Activated CD4-positive, alpha-beta T cell treated with anti-CD3 and anti-CD28 coated beads for 36 hours (primary cell): ENCODE data around the gene WBP1L. TPM values are rescaled to one million over a fixed set of nuclear protein-coding genes. Genes with fewer than 3 reads are reported as not detected.
A peak's percentile ranks its signal among the peaks of the same experiment; 100 is the strongest.

Source experiments
- ATAC-seq: fragments of 200-7000 bp; cut with Tn5 transposase; one replicate; pipeline ENCODE4 v1.10.0; 2021; ENCODE audit warnings: mild to moderate bottlenecking, moderate library complexity
- CTCF ChIA-PET: fragments of 350-600 bp; sonication (Branson Sonifier 250); formaldehyde crosslinking; loops from one replicate; lab custom pipeline; 2021; ENCODE audit warnings: antibody characterized with exemption; lab: Charles Lee
- POLR2A ChIA-PET: fragments of 350-600 bp; sonication (Branson Sonifier 250); formaldehyde crosslinking; loops from one replicate; lab custom pipeline; 2021; ENCODE audit warnings: antibody characterized with exemption, inconsistent platforms; lab: Charles Lee
- DNase-seq: peaks from one replicate; pipeline ENCODE4 v3.0.0-alpha.2; 2020
- H3K27ac Mint-ChIP-seq: one replicate; pipeline ENCODE4 v1.8.0; 2021; ENCODE audit warnings: mixed read lengths
- H3K27me3 Mint-ChIP-seq: one replicate; pipeline ENCODE4 v1.8.0; 2021; ENCODE audit warnings: mixed read lengths
- H3K36me3 Mint-ChIP-seq: one replicate; pipeline ENCODE4 v1.8.0; 2021; ENCODE audit warnings: low read depth, mixed read lengths
- H3K4me1 Mint-ChIP-seq: one replicate; pipeline ENCODE4 v1.8.0; 2021; ENCODE audit warnings: mixed read lengths
- H3K4me3 Mint-ChIP-seq: one replicate; pipeline ENCODE4 v1.8.0; 2021; ENCODE audit warnings: mild to moderate bottlenecking, moderate library complexity, mixed read lengths
- H3K9me3 Mint-ChIP-seq: one replicate; pipeline ENCODE4 v1.8.0; 2021; ENCODE audit warnings: low read depth, mixed read lengths
- intact Hi-C, 2 experiments: fragments of 100-400 bp; cut with DNase I in 1 of 2; cut with micrococcal nuclease in 1 of 2; formaldehyde crosslinking; loops; one replicate each; pipeline versions ENCODE4 v1.14.2 to v1.15.1; 2022 to 2024; cut with DNase I, micrococcal nuclease
- total RNA-seq, 2 experiments: library from RNA; stranded (reverse); gene quantifications; one replicate each; pipeline ENCODE4 v1.2.3, GENCODE V29; 2021

Gene WBP1L
- total RNA-seq, 2 experiments from 2014 or later = 14.9 to 16.4 TPM

DNA sequence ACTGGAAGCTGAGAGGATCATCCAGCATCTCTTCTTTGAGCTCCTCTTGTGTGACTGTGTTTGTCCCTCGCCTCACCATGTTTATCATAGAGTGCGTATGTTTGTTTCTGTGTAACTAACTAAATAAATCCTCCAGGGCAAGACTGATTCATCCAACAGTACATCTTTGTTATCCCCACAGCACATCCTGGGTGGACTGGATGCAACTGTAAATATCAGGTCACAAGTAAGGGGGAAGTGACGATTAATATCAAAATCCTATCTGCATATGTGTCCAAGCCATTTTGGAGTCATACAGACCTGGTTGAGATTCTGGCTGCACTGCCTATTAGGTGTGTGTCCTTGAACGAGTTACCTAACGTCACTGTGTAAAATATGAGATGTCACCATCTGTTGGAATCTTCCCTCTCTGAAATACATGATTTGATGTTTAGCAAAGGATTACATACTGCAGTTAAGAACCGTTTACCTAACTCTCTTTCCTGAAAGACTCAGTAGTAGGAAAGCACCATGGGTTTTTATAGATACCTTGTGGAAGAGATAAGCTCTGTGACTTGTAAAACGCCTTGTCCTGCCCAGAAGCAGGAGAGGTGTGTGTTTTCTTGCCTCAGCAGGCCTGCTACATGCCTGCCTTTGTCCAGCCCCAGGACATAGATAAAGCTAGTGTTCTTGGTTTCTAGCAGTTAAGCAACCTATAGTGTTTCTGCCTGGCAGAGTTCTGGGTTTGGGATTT is 25.8 kb downstream of the WBP1L start:
- no peak for DNase-seq
- no peak overlapping the region for H3K4me3 Mint-ChIP-seq
- POLR2A ChIA-PET = no interaction called here

DNA sequence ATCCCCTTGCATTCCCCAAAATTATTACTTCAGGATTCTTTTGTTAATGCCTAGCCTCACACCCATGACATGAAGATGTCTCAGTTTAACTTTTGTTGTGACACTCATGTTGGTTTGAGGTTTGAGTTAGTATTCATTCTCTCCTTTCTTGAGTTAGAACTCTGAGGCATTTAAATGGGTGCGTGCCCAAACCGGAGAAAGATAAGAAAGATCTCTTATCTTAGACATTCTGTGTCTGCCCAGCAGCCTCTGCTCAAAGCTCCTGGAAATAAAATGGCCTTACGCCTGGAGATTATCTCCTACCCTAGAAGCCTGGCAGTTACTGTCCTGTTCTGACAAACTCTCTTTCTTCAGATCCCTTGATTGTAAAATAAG is 26.3 kb downstream of the WBP1L start:
- Mint-ChIP-seq H3K4me3 (no peak overlapping the region), H3K4me1 (peaks cover 72% of the 10 kb centered on the region), H3K9me3 (no peaks in the 10 kb centered on the region), H3K27me3 (no peaks in the 10 kb centered on the region), H3K36me3 (peaks cover 11% of the 10 kb centered on the region), H3K27ac (no peak overlapping the region)
- ChIA-PET CTCF (interaction anchor here (0.6 to 1.0 kb wide), 2 partner anchors 9 to 30 kb away, joined by 3 to 5 read pairs; no protein-coding TSS in a partner anchor), POLR2A (no interaction called here)
- DNase-seq = no peak
- intact Hi-C loops = no loop called here
- peak; percentile 19 for ATAC-seq

More for the DNA sequence above, 25.8 kb downstream of the WBP1L start:
- Mint-ChIP-seq H3K36me3 (peaks cover 11% of the 10 kb centered on the region), H3K27ac (no peak overlapping the region), H3K4me1 (peaks cover 70% of the 10 kb centered on the region), H3K9me3 (no peaks in the 10 kb centered on the region), H3K27me3 (no peaks in the 10 kb centered on the region)
- intact Hi-C loops = no loop called here
- CTCF ChIA-PET = interaction anchor here (1.0 kb wide), 1 partner anchor 9 kb away, joined by 5 read pairs; no protein-coding TSS in a partner anchor
- ATAC-seq = no peak

DNA sequence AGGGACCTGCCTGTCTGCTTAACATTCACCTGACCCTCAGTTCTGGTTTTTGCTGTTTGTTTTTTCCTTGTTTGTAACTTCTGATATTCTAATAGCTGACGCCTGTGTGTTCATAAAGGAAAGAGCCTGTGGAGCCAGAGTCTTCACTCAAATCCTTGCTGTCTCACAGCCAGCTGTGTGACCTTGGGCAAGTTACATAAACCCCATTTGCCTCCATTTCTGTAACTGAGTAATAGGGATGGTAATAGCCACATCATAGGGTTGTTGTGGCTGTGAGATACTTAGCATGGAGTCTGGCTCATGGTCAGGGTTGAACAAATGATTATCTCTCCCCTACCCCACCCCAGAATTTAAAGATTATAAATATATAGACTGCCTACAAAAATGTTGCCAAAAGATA is 27.0 kb downstream of the WBP1L start:
- CTCF ChIA-PET = interaction anchor here (0.6 to 1.1 kb wide), 5 partner anchors 9 to 618 kb away, joined by 3 to 4 read pairs (median 3); no protein-coding TSS in a partner anchor
- no peak for DNase-seq
- no peak for ATAC-seq
- POLR2A ChIA-PET = interaction anchor here (0.6 kb wide), 1 partner anchor 11 kb away, joined by 6 read pairs; no protein-coding TSS in a partner anchor
- peaks cover 7% of the 10 kb centered on the region for H3K36me3 Mint-ChIP-seq
- H3K27me3 Mint-ChIP-seq = no peaks in the 10 kb centered on the region
- intact Hi-C loops = no loop called here
- peaks cover 73% of the 10 kb centered on the region for H3K4me1 Mint-ChIP-seq
- no peak overlapping the region for H3K4me3 Mint-ChIP-seq
- no peak overlapping the region for H3K27ac Mint-ChIP-seq
- H3K9me3 Mint-ChIP-seq = no peaks in the 10 kb centered on the region

DNA sequence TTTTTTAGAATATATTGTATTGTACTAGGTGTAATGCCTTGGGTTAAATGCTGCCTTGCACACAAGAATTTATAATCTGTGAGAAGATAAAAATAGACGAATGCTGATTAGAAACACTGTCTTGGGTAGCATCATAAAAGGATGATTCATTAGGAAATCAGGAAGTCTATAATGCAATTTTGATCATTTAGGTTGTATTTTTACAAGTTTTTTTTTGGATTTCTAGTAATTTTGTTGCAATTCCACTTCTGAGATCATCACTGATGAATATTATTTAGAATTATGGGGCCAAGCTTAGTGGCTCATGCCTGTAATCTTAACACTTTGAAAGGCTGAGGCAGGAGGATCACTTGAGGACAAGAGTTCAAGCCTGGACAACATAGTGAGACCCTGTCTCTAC is 29.6 kb downstream of the WBP1L start:
- ChIA-PET POLR2A (interaction anchor here (1.2 kb wide), 1 partner anchor 12 kb away, joined by 10 read pairs; no protein-coding TSS in a partner anchor), CTCF (interaction anchor here (0.6 to 1.0 kb wide), 2 partner anchors 20 to 139 kb away, joined by 3 read pairs; no protein-coding TSS in a partner anchor)
- peaks cover 81% of the 10 kb centered on the region for H3K4me1 Mint-ChIP-seq
- ATAC-seq (no peak), DNase-seq (no peak)
- H3K27me3 Mint-ChIP-seq = no peaks in the 10 kb centered on the region
- no peak overlapping the region for H3K4me3 Mint-ChIP-seq
- H3K9me3 Mint-ChIP-seq = no peaks in the 10 kb centered on the region
- intact Hi-C loops = no loop called here
- peaks cover 6% of the 10 kb centered on the region for H3K36me3 Mint-ChIP-seq
- no peak overlapping the region for H3K27ac Mint-ChIP-seq

DNA sequence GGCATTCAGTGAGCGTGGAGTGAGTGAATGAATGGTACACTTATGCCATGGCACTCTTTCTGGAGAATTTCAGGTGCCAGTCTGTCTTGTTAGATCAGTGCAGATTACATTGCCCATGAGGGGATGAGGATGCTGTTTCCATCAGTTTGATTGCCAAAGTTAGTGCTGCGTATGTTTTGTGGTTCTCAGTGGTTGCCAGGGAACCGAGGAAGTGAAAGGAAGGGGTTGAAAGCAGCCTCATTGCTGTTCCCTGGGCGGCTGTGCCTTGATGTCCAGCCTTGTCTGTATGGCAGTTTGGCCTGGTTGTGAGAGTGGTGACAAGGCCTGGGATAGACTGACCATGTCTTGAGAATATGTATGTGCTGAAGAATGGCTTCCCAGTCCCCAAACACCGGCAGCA is 30.2 kb downstream of the WBP1L start:
- no peak for ATAC-seq
- H3K4me1 Mint-ChIP-seq = peaks cover 81% of the 10 kb centered on the region
- H3K27ac Mint-ChIP-seq = no peak overlapping the region
- H3K27me3 Mint-ChIP-seq = no peaks in the 10 kb centered on the region
- peaks cover 6% of the 10 kb centered on the region for H3K36me3 Mint-ChIP-seq
- no peak overlapping the region for H3K4me3 Mint-ChIP-seq
- peak; percentile 43 for DNase-seq
- ChIA-PET CTCF (interaction anchor here (1.1 to 3.4 kb wide), 2 partner anchors 20 to 29 kb away, joined by 4 to 26 read pairs; no protein-coding TSS in a partner anchor), POLR2A (no interaction called here)
- H3K9me3 Mint-ChIP-seq = no peaks in the 10 kb centered on the region
- intact Hi-C loops = no loop called here

DNA sequence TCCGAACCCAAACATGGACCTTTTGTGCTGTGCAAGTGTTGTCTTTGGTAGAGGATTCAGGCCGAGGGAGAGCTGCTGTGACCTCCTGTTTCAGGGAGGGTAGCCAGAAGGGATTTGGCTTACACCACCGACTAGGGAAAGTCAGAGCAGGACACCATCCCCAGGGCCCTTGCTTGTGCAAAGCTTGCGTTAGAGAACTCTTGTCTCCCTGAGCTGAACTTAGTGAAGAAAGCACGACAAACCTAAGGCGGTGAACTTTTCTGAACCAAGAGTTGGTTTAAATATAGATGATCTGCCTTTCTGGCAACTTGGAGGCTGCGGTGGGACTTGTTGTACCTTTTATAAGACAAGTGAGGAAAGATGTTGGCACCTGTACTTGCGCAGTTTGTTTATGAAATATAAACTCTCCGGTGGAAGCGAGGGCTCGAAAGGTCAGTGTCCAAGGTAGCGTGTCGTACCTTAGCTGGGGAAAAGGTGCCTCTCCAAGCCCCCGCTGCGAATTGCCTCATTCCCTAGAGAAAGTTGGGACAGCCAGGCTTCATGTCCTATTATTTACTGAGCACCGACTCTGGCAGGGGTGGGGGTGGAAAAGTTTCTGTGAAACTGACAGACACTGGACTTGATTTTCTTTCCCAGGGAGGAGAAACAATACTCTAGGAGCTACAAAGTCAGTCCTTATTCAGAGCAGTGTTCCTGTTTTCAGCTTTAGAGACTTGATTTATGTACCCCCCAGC is 31.6 kb downstream of the WBP1L start:
- ATAC-seq (no peak), DNase-seq (no peak)
- Mint-ChIP-seq H3K27me3 (no peaks in the 10 kb centered on the region), H3K9me3 (no peaks in the 10 kb centered on the region), H3K36me3 (peaks cover 8% of the 10 kb centered on the region), H3K4me3 (no peak overlapping the region), H3K27ac (no peak overlapping the region), H3K4me1 (peaks cover 69% of the 10 kb centered on the region)
- intact Hi-C loops = no loop called here
- POLR2A ChIA-PET = interaction anchor here (0.5 kb wide), 1 partner anchor 71 kb away, joined by 4 read pairs; no protein-coding TSS in a partner anchor
- CTCF ChIA-PET = interaction anchor here (0.7 to 3.4 kb wide), 6 partner anchors 22 to 62 kb away, joined by 3 to 26 read pairs (median 4); partner anchors contain the start of gene ARL3

DNA sequence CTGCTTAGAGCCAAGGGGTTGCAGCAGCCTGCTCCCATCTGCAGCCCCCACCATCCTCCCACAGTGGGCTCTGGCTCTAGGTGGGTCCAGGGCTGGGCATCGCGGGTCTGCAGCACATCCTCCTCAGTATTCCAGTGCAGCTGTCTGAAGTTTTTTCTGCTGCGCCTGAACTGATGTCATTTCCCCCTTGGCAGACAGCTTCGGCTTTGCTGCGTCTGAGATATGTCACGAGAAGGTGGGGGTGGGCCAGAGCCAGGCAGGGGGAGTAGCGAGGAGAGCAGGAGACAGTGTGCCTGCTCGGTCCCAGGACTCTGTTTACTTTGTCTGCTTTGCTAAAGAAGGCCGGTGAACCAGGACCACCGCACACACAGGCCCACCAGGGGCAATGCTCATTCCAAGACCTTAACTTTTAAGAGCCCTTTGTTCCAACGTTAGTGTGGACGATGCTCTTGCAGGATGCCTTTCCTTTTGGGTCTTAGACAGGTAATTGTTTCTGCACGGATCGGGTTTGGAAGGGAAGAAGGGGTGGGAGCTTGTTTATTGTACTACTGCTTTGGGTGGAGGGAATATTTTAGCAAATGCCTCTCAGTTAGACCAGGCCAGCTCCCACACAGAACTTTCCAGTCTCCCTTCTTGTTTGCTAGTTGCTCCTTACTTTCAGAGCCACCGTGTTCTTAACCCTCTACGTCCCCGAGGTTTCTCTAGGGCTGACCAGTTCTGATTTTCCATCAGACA is 32.4 kb downstream of the WBP1L start:
- H3K4me3 Mint-ChIP-seq = peak overlapping the region; percentile 29
- intact Hi-C loops = no loop called here
- H3K27ac Mint-ChIP-seq = peak overlapping the region; percentile 55
- peaks cover 61% of the 10 kb centered on the region for H3K4me1 Mint-ChIP-seq
- no peaks in the 10 kb centered on the region for H3K27me3 Mint-ChIP-seq
- CTCF ChIA-PET = interaction anchor here (0.7 to 3.4 kb wide), 5 partner anchors 11 to 62 kb away, joined by 3 to 26 read pairs (median 5); partner anchors contain the start of gene ARL3
- peak; percentile 41 for ATAC-seq
- POLR2A ChIA-PET = no interaction called here
- H3K36me3 Mint-ChIP-seq = peaks cover 8% of the 10 kb centered on the region
- DNase-seq = peak; percentile 57
- H3K9me3 Mint-ChIP-seq = no peaks in the 10 kb centered on the region

DNA sequence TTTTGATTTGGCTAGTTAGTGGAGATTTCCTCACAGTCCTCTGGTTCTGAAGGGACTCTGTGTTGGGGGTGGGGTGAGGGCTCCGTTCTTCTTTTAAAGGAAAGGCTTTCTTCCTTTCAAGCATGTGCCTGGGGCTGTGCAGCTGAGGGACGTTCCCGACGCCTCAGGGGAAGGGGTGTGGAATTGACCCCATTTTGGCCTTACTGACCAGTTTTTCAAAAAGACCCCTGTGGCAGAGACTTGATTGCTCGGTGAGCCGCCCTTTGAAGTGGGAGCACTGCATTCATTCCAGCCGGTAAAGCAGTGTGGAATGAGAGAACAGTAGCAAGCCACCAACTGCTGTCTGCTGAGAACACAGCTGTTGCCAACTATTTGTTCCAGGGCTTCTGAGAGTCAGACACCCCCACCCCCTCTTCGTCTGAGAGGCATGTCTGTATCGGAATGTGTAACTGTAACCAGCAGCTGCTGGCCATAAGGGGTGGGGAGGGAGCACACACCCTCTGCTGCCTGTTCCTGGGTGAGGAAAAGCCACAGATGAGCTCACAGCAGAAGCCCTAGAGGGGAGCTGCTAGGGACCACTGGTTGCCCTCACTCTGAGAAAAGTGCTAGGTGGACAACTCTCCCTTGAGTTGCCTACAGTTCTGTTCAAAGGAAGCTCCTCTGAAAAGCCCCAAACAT is 33.2 kb downstream of the WBP1L start:
- peaks cover 59% of the 10 kb centered on the region for H3K4me1 Mint-ChIP-seq
- H3K27me3 Mint-ChIP-seq = no peaks in the 10 kb centered on the region
- CTCF ChIA-PET = interaction anchor here (0.7 to 3.4 kb wide), 5 partner anchors 10 to 32 kb away, joined by 3 to 26 read pairs (median 3); no protein-coding TSS in a partner anchor
- H3K9me3 Mint-ChIP-seq = no peaks in the 10 kb centered on the region
- peak overlapping the region; percentile 29 for H3K4me3 Mint-ChIP-seq
- intact Hi-C loops = no loop called here
- POLR2A ChIA-PET = interaction anchor here (0.5 kb wide), 2 partner anchors 19 to 64 kb away, joined by 6 read pairs; no protein-coding TSS in a partner anchor
- H3K36me3 Mint-ChIP-seq = peaks cover 8% of the 10 kb centered on the region
- no peak overlapping the region for H3K27ac Mint-ChIP-seq
- DNase-seq (peak; percentile 61), ATAC-seq (peak; percentile 55)

DNA sequence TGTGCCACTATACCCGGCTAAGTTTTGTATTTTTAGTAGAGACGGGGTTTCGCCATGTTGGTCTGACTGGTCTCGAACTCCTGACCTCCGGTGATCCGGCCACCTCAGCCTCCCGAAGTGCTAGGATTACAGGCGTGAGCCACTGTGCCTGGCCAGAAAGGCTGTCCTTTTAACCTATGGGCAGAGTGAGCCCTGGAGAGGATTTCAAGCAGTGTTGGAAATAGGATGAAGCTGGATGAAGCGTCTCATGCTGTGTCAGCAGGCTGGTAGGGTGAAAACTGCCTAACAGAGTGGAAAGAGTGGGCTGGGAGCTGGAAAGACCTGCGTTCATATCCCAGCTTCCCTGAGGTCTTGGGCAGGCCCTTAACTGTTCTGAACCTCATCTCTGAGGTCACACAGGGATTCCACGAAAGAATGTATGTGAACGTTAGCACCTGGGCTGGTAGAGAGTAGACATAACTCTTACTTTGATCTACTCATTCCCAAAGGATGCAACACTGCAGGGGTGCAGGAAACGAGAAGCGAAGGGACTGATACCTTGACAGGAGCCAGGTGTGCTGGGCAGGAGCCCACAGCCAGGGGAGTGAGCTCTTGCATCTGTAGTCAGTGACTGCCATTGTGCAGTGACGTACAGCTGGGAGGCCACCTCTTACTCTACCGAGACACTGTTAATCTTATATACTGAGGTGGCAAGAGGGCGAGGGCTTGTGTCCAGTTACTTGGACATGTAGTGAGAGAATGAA is 34.1 kb downstream of the WBP1L start:
- intact Hi-C loops = no loop called here
- H3K27ac Mint-ChIP-seq = no peak overlapping the region
- CTCF ChIA-PET = interaction anchor here (0.8 to 3.4 kb wide), 4 partner anchors 9 to 104 kb away, joined by 3 to 26 read pairs (median 3); no protein-coding TSS in a partner anchor
- H3K36me3 Mint-ChIP-seq = peaks cover 8% of the 10 kb centered on the region
- POLR2A ChIA-PET = interaction anchor here (0.5 to 0.7 kb wide), 2 partner anchors 16 to 65 kb away, joined by 3 to 6 read pairs; no protein-coding TSS in a partner anchor
- no peaks in the 10 kb centered on the region for H3K9me3 Mint-ChIP-seq
- no peak overlapping the region for H3K4me3 Mint-ChIP-seq
- ATAC-seq (no peak), DNase-seq (no peak)
- peaks cover 56% of the 10 kb centered on the region for H3K4me1 Mint-ChIP-seq
- no peaks in the 10 kb centered on the region for H3K27me3 Mint-ChIP-seq

DNA sequence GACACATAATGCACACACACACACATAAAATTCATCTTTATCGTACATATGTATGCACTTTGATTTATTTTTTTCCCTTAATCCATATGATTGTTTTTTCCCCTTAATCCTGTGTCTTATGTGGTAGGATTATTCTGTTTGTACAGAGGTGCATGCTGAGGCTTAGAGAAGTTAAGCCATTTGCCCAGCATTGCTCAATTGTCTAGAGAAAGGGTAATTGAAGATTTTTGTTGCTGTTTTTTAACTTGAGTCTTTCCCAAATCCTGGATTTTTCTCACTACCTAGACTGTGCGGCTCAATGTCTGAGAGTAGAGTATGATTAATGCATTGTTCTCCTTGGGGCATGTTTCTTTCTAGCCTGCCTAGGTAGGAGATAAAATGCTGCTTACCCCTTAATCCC is 35.0 kb downstream of the WBP1L start:
- no peaks in the 10 kb centered on the region for H3K9me3 Mint-ChIP-seq
- CTCF ChIA-PET = no interaction called here
- H3K27ac Mint-ChIP-seq = no peak overlapping the region
- no peak overlapping the region for H3K4me3 Mint-ChIP-seq
- ATAC-seq (no peak), DNase-seq (no peak)
- intact Hi-C loops = no loop called here
- H3K27me3 Mint-ChIP-seq = no peaks in the 10 kb centered on the region
- peaks cover 8% of the 10 kb centered on the region for H3K36me3 Mint-ChIP-seq
- peaks cover 49% of the 10 kb centered on the region for H3K4me1 Mint-ChIP-seq
- POLR2A ChIA-PET = interaction anchor here (0.7 kb wide), 1 partner anchor 15 kb away, joined by 3 read pairs; no protein-coding TSS in a partner anchor
